ENCODE data around the gene UBXN1.

The UBXN1 gene

DNA sequence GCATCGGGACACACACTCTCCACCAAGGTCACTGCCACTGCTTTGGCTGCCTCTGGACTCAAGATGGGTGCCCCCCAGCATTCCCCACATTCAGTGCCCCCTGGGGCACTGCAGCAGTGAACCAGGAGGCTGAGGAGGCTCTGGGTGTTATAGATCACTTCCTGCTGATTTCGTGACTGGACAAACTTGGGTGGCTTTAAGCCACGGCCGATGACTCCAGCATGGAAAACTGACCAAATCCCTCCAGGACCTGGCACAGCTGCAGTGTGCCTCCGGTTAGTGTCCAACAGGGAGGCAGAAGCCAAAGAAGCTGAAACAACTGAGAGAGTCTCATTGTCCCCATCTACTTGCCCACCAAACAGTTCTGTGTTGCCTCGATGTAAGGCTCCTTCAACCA, 31.3 kb downstream of the UBXN1 start:
- DNase-seq (ENCODE audit: extremely low read depth in 1 of 2, low read depth in 1 of 2), result no peak

DNA sequence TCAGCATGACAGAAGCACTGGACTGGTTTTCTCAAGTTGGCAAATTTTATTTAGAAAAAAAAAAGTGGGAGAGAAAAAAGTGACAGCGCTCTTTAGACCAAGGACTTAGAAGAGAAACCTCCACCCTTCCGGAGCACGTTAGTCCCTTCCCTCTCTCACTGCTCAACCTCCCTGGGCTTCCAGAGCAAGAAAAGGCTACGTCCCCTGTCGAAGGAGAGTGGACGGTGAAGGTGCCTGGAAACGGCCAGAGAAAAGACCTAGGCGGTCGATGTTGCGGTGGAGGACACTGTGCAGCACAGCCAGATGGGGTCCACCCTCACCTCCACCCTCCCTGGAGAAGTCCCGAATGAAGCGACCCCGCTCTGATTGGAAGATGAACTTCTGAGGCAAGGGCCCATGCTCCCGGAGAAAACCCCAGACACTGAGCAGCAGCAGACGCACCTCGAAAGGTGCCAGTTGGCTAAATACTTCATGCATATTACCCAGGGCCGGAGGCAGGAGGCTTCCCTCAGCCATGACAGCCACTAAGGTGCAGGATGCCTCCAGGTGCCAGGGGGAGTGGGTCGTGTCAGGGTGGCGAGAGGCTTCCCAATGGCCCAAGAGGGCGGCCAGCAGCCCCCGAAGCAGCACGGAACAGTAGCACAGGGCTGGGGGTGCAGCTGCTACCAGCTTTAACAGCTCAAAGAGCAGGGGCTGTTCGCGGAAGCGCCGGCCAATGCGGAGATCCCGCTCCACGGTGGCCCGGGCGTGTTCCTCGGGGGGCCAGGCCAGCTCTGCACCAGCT, 31.9 kb downstream of the UBXN1 start:
- no peak for DNase-seq (ENCODE audit: extremely low read depth in 1 of 2, low read depth in 1 of 2)

DNA sequence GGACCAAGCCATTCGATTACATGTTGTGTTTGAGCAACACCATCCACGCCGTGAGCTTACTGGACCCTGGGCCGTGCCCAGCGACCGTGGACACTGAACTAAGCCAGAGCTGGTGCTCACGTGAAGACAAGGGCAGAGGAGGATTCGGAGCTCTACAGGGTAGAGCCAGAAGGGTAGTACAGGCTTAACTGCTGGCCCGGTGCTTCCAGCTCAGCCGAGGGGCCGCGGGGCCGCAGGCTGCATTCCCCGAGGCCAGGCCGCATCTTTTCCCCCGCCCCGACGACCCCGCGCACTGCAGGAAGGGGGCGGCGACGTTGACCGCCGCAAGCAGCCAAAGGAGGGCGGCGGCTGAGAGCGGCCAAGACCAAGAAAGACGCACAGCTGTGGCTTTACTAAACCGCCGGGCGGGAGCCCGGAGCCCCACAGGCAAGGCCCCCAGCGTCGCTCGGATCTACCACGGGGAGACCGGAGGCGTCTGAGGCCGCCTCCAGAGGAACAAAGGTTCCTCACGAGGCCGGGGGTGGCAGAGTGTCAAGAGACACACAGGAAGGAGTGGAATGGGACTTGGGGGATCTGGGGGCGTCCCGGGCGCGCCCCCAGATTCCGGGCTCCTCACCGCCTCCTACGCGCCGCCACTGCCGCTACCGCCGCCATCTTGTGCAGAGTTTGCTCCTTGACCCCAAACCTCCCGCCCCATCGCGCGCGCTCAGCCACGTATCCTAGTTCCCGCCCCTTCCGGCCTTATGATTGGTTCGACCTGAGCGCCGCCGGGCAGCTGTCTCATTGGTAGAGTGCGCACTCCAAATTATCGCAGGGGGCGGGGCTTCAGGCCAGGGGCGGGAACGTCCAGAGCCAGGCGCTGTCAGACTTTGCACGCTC, 32.7 kb downstream of the UBXN1 start, which contains the start of gene GANAB:
Gene GANAB (minus strand): TSS at position 668 of the 879 bp plus-strand sequence. CDS start 14 bp downstream, at position 654.
- DNase-seq (ENCODE audit: extremely low read depth in 1 of 2, low read depth in 1 of 2), result peak; percentile 98

DNA sequence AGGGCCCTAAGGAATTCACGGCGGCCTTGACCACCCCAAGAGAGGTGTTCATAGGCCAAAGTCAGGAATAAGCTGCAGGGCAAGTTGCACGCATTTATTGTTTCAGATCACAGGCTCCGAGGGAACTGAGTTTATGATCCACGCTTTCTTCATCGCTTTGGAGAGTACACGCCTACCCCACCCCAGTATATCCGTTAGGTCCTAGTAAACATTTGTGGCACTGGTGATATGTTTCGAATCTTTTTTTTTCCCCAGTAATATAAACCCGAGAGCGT, 33.3 kb downstream of the UBXN1 start:
- DNase-seq (ENCODE audit: extremely low read depth in 1 of 2, low read depth in 1 of 2), result no peak

DNA sequence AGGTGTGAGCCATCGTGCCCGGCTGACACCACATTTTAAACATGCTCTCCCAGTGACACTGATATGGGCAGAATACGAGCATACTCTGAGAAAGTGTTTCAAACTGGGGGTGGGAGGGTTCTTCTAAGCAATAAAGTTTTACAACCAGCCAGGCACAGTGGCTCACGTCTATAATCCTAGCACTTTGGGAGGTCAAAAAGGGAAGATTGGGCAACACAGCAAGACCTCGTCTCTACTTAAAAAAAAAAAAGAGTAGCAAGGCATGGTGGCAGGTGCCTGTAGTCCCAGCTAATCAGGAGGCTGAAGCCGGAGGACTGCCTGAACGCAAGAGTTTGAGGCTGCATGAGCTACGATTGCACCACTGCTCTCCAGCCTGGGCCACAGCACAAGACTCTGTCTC, 34.7 kb downstream of the UBXN1 start:
- DNase-seq (ENCODE audit: extremely low read depth in 1 of 2, low read depth in 1 of 2), result no peak

DNA sequence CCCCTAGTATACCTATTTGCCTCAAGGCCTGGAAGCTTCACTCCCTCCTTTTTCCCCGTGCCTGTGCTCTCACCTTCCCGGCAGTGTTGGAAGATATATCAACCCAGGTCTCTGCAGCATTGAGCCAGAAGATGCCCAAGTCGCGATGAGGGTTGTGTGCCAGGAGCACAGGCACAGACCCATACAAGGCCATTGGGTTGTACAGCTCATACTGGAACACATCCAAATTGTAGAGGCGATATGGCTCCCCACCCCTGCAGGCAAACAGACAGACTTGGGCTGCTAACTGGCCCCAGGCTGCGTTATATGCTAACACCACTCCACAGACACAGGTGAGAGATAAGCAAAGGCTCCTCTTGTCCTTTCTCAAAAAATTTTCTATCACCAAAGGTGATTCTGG, 46.4 kb downstream of the UBXN1 start:
- no peak for DNase-seq (ENCODE audit: extremely low read depth in 1 of 2, low read depth in 1 of 2)

DNA sequence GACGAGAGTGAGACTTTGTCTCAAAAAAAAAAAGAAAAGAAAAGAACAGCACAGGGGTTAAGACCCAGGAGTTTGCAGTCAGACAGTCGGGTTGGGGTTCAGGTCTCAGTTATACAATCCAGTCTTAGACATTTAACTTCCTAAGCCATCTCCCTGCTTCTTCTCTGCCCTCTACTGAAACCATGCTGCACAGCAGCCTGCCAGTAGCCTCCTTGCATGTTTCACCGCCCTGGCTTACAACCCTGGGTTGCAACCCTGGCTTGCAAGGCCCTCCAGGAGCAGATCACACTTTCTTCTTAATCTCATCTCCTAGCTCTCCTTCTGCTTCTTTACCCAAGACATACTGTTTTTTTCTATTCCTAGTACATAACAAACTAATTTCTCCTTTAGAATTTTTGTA, 51.2 kb downstream of the UBXN1 start:
- DNase-seq (ENCODE audit: extremely low read depth in 1 of 2, low read depth in 1 of 2), result no peak
